Osteocyte (in vitro differentiated cells): ENCODE measurements around the gene PLA2G4A. TPM values are rescaled to one million over a fixed set of nuclear protein-coding genes. Genes with fewer than 3 reads are reported as not detected.

Experiments used
- DNase-seq: peaks from one replicate; pipeline ENCODE4 v3.0.0; 2021; ENCODE audit warnings: mixed read lengths; ENCODE audit not compliant: unreplicated experiment; ENCODE audit errors: extremely low spot score
- H3K27ac Mint-ChIP-seq: one replicate; pipeline ENCODE4 v1.8.0; 2021; ENCODE audit warnings: mild to moderate bottlenecking, mixed read lengths; ENCODE audit not compliant: unreplicated experiment
- H3K27me3 Mint-ChIP-seq: one replicate; pipeline ENCODE4 v1.8.0; 2021; ENCODE audit warnings: mixed read lengths; ENCODE audit not compliant: unreplicated experiment
- H3K36me3 Mint-ChIP-seq: one replicate; pipeline ENCODE4 v1.8.0; 2021; ENCODE audit warnings: mixed read lengths; ENCODE audit not compliant: unreplicated experiment
- H3K4me1 Mint-ChIP-seq: one replicate; pipeline ENCODE4 v1.8.0; 2021; ENCODE audit warnings: mixed read lengths; ENCODE audit not compliant: unreplicated experiment
- H3K4me3 Mint-ChIP-seq: one replicate; pipeline ENCODE4 v1.8.0; 2021; ENCODE audit warnings: mild to moderate bottlenecking, moderate library complexity, mixed read lengths; ENCODE audit not compliant: unreplicated experiment
- H3K9me3 Mint-ChIP-seq: one replicate; pipeline ENCODE4 v1.8.0; 2021; ENCODE audit warnings: mixed read lengths; ENCODE audit not compliant: unreplicated experiment
- CTCF ChIP-seq: fragments of 200-600 bp; sonication (generic); IDR thresholded peaks from 2 replicates; pipeline ENCODE4 v1.5.0; 2021; ENCODE audit warnings: antibody characterized with exemption, mild to moderate bottlenecking, moderate library complexity
- total RNA-seq: library from RNA; stranded (reverse); gene quantifications from 2 replicates; pipeline ENCODE4 v1.2.1, GENCODE V29; 2021

PLA2G4A gene
- total RNA-seq, 1 donor from 2014 or later: 2.4 TPM

- H3K4me1 Mint-ChIP-seq: no peaks in the 10 kb centered on the region
- peaks cover 3% of the 10 kb centered on the region for H3K27me3 Mint-ChIP-seq
- H3K4me3 Mint-ChIP-seq: no peak overlapping the region
- DNase-seq: no peak
- no peaks in the 10 kb centered on the region for H3K36me3 Mint-ChIP-seq
- TF ChIP-seq CTCF: no peak
- no peak overlapping the region for H3K27ac Mint-ChIP-seq
- H3K9me3 Mint-ChIP-seq: no peaks in the 10 kb centered on the region
Observed at GRCh38 chr1:186984959-186985358, 156.2 kb downstream of the PLA2G4A start.

GRCh38 chr1:186985889-186986491, 157.2 kb downstream of the PLA2G4A start:
- H3K27me3 Mint-ChIP-seq: peaks cover 3% of the 10 kb centered on the region
- H3K27ac Mint-ChIP-seq: no peak overlapping the region
- no peaks in the 10 kb centered on the region for H3K9me3 Mint-ChIP-seq
- TF ChIP-seq CTCF: peak; percentile 86
- H3K4me3 Mint-ChIP-seq: no peak overlapping the region
- no peaks in the 10 kb centered on the region for H3K4me1 Mint-ChIP-seq
- H3K36me3 Mint-ChIP-seq: no peaks in the 10 kb centered on the region
- DNase-seq: no peak

GRCh38 chr1:186987065-186987464, 158.3 kb downstream of the PLA2G4A start:
- DNase-seq: no peak
- Mint-ChIP-seq H3K4me3 (no peak overlapping the region), H3K27me3 (peaks cover 3% of the 10 kb centered on the region), H3K9me3 (no peaks in the 10 kb centered on the region), H3K36me3 (no peaks in the 10 kb centered on the region), H3K27ac (no peak overlapping the region), H3K4me1 (no peaks in the 10 kb centered on the region)
- TF ChIP-seq CTCF: no peak

- no peak overlapping the region for H3K4me3 Mint-ChIP-seq
- DNase-seq: no peak
- no peak for TF ChIP-seq CTCF
- no peak overlapping the region for H3K27ac Mint-ChIP-seq
- peaks cover 3% of the 10 kb centered on the region for H3K27me3 Mint-ChIP-seq
- H3K4me1 Mint-ChIP-seq: no peaks in the 10 kb centered on the region
- no peaks in the 10 kb centered on the region for H3K36me3 Mint-ChIP-seq
- H3K9me3 Mint-ChIP-seq: no peaks in the 10 kb centered on the region
Observed at GRCh38 chr1:186987769-186988168, 159.0 kb downstream of the PLA2G4A start.

GRCh38 chr1:186993996-186994395, 165.2 kb downstream of the PLA2G4A start:
- Mint-ChIP-seq H3K27ac (no peak overlapping the region), H3K4me3 (no peak overlapping the region), H3K9me3 (no peaks in the 10 kb centered on the region), H3K36me3 (no peaks in the 10 kb centered on the region), H3K4me1 (no peaks in the 10 kb centered on the region), H3K27me3 (peaks cover 12% of the 10 kb centered on the region)
- no peak for TF ChIP-seq CTCF
- DNase-seq: no peak
